GM23248 (cell line): Measurements from ENCODE around the gene TMEM187.

Experiments
- EZH2 ChIP-seq: fragments of 200-600 bp; sonication (generic); IDR thresholded peaks from 2 replicates; pipeline ENCODE4 v1.6.1; 2018; ENCODE audit warnings: antibody characterized with exemption, mild to moderate bottlenecking; ENCODE audit not compliant: insufficient read depth, poor library complexity, severe bottlenecking
- EZH2phosphoT487 ChIP-seq: fragments of 200-600 bp; sonication (generic); IDR thresholded peaks from 2 replicates; pipeline ENCODE4 v1.6.1; 2018; ENCODE audit warnings: antibody characterized with exemption, moderate library complexity, mild to moderate bottlenecking, low read depth; ENCODE audit not compliant: insufficient read depth

- TF ChIP-seq EZH2phosphoT487: no peak
- no peak for TF ChIP-seq EZH2
Measured at GRCh38 chrX:153953892-153954557, 18.5 kb upstream of the TMEM187 start.
